HG02943 (cell line): ENCODE data around the gene PLA2G3.

ENCODE experiments used
- ATAC-seq: cut with Tn5 transposase; IDR thresholded peaks from one replicate; pipeline ENCODE4 v1.9.1; 2021; ENCODE audit warnings: mild to moderate bottlenecking, low read depth, moderate library complexity; ENCODE audit not compliant: unreplicated experiment

The PLA2G3 gene

DNA sequence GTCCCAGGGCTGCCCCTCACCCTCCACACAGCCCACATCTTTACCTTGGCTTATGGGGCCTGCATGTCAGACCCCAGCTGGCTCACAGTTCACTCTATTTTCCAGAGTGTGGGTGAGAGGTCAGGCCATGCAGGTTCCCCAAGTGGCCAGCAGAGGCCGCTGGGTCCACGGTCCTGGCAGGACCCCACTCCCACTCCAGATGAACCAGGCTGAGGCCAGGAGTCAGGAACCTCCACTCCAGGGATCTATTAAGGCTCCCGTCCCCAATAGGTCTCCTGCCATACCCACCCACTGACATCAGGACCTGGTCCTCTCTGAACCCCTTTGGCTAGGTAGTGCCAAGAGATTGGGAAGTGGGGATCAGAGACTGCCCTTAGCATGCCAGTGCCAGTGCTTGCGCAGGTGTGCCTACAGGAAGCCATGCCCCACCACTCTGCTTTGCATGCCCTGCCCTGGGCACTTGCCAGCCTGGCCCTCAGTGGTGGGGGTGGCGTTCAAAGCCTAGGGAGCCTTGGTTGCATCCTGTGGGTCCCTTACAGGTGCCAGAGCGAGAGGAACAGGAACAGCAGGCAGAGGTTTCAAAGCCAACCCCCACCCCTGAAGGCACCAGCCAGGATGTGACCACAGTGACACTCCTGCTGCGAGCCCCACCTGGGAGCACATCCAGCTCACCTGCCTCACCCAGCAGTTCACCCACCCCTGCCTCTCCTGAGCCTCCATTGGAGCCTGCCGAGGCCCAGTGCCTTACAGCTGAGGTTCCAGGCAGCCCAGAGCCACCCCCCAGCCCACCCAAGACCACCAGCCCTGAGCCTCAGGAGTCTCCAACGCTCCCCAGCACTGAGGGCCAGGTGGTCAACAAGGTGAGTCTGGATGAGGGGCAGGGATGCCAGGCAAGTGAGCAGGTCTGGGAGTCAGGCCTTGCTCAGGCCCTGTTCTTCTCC, 50.9 kb downstream of the PLA2G3 start:
- no peak for ATAC-seq

GRCh38 chr22:31088233-31088986, 51.9 kb downstream of the PLA2G3 start:
- no peak for ATAC-seq

- ATAC-seq = no peak
Observed at GRCh38 chr22:31087744-31088215, 52.5 kb downstream of the PLA2G3 start.

DNA sequence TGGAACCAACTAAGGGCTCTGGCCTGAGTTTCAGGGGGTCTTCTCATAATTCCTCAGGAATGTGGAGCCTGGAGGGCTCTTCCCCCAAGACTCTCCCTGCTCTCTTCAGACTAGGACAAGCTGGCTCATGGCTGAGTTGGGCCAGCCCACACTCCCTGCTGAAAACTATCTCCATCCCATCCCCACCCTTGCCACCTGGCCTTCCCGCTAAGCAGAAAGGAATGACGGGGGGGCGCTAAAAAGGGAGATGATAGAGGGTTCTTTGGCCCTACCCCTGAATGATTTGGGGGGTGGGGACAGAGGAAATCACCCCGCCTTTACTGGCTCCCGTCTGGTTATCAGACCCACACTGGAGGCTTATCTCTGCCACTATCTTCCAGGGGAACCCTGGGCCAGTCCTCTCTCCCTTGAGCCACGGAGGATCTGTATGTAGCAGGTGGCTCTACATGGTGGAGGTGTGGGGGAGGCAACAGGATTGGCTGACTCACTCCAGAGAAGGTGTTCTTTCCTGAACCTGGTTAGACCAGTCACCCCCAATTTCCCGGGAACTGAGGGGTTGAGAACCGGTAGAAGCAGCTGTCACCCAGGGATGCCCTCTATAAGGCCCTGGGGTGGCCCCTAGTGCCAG, 53.5 kb downstream of the PLA2G3 start:
- ATAC-seq = no peak

GRCh38 chr22:31085928-31086327, 54.4 kb downstream of the PLA2G3 start:
- ATAC-seq = no peak

DNA sequence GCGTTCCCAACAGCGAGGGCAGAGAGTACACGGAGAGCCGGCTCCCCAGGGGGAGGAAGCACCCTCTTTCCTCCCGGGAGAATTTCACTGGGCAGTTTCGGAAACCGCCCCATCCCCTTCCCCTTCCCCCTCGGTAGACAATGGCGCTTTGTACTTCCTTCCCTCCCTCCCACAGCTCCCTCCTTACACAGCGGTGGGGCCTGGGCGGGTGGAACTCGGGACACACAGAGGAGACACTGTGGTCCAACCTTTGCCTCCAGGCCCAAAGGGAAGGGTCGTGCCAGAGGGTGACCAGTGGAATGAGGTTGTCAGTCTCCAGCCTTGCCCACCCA, 54.8 kb downstream of the PLA2G3 start:
- ATAC-seq = no peak

- peak; percentile 45 for ATAC-seq
Observed at GRCh38 chr22:31084811-31085492, 55.4 kb downstream of the PLA2G3 start.
